ENCODE measurements around the gene PDZRN3.

Gene PDZRN3

DNA sequence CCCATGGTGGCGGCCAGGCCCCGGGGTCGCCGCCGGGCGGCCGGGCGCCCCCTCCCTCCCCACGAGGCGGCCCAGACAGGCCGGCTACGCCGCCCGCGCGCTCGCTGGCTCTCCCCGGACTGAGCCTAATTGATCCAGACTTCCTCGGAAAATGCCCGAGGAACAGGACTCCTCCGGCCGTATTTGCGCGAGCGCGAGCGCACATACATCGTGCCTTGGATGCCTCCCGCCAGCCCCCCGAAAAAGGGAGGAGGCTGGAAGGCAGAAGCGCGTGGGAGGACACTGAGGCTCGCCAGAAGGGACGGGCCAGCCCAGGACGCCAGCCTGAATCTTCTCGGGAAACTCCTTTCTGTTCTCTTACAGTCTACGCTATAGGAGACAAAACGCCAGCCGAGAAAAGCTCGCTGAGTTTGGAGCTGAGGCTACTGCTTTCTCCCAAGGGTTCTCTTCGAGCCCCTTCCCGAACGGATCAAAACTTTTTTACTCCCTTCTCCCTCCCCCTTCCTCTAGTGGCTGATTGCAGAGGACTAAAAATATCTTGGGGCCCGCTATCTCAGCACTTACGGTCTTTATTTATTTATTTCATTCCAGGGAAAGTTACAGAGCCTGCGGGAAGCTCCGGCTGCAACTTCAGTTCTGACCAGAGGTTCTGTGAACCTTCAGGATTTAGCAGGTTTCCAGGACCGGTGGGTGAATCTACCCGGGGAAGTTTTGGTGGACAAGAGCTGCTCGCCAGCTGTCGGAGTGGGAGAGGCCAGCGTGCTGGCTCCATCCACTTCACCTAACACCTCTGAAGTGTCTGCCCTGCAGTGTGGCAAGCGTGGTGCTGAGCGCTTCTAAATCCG is at the start of gene PDZRN3:
TSS of gene PDZRN3 (minus strand) at position 121 of the 845 bp plus-strand sequence.
- no peak for DNase-seq (ENCODE audit: low spot score)

DNA sequence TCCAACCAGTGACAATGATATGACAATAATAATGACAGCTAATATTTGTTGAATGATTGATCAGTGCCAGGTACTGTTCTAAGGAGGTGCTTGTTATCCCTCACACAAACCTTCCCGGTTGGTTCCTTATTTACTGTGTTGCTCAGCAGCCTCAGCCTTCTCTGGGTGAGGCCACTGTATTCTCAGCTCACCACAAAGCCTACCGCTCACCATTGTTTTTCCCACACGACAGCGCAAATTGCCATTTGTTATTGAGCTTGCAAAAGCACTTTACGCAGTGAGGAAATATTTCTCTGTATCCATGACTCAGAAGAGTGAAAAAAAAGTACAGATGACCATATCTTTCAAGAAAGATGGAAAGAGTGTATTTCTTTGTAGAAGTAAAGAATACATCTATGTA is 49.5 kb upstream of the PDZRN3 start:
- no peak for DNase-seq (ENCODE audit: low spot score)

DNA sequence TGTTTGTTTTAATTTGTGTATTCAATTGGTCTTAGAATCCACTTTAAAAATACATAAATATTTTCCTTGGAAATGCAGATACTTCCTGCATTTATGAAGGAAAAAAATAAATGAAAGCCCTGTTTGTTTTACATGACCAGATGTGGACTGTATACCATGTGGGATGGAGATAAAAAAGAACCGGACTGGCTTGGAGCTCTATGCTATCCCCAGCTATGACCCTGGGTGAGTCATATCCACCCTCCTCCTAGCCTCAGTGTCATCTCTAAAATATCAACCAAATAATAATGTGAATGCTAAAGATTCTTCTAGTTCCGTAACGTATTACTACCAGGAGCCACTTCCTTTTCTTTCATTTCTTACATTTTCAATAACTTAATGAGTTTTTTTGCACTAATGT is 44.5 kb upstream of the PDZRN3 start:
- DNase-seq (ENCODE audit: low spot score) = no peak

DNA sequence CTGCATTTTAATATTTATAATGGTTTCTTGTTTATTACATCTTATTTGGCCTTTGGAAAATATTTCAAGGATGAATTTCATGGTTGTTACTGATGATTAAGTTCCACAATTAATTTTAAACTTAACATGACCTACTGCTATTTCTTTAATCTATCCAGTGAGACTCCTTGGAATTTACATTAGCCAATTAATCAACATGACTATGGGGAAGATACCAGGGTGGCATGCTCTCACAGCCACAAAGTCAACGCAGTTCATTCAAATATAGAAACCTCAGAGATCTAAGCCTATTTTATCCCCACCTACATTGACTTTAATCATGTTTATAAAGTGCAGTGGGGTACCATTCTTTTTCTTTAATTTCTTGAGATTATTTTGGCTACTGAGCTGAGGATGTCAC is 43.6 kb upstream of the PDZRN3 start:
- no peak for DNase-seq (ENCODE audit: low spot score)

DNA sequence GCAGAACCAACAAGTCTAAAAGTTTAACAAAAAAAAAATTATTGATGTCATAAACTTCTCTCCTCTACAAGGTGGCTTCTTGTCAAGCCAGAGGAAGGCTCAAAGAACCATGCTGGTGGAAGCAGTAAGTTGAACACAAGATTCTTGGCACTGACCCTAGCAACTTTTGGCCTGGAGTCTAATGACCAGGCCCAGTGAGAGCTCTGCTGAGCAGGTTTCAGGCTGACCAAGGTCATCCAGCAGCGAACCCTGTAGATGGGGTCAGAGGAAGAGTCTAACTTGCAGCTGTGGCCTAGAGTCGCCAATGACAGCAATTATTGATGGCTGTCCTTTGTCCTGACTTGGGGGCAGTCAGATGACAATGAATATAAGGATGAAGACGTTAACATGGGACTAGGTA is 43.1 kb upstream of the PDZRN3 start:
- DNase-seq (ENCODE audit: low spot score) = no peak

DNA sequence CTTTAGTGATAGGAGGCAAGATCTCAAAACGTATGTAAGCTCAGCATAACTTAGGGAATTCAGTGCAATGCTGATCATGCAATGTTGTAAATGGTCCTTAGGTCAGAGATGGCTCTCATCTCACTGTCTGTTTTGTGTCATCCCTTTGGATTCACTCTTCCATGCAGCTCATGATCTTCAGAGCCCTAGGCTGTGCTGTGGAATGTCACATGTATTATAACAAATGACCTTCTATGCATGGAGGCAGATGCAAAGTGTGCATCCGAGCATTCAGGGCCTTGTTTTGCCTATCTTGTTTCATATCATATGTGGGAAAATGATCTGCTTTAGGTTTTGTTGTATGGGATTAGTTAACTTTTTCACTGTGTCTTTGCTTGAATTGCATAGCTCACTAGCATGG is 40.5 kb upstream of the PDZRN3 start:
- no peak for DNase-seq (ENCODE audit: low spot score)

DNA sequence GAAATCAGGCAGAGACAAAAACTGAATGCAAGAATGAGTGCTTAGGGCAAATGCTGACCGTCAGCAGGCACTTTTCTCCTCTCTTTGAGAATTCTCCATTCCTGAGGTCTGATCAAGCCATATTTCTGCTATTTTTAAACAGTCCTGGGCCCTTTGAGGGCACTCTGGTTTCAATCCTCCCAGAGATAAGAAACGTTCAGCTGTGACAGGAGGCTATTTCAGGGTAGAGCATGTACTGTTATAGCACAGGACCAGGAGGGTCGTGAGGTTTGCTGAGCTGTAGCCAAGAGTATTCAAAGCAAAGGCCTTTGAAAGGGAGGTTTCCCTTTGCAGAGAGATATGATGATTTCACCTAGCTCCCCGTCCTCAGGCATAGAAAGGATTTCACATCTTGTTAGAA is 39.6 kb upstream of the PDZRN3 start:
- no peak for DNase-seq (ENCODE audit: low spot score)

DNA sequence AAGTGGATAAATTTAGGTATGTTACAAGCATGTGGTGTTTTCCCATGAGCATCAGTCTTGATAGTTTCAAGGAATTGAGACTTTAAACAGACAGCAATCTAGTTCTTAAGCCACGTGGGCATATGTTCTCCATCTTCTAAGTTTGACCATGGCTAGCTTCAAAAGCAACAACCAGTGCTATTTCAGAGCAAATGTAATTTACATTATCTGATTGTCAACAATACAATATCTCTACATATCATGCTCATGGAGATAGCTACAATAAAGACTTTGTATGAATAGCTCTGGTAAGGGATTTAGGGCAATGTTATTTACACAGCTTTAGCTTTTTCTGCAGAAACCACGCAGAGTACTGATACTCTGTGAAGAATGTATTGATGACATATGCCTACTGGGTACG is 38.8 kb upstream of the PDZRN3 start:
- no peak for DNase-seq (ENCODE audit: low spot score)

DNA sequence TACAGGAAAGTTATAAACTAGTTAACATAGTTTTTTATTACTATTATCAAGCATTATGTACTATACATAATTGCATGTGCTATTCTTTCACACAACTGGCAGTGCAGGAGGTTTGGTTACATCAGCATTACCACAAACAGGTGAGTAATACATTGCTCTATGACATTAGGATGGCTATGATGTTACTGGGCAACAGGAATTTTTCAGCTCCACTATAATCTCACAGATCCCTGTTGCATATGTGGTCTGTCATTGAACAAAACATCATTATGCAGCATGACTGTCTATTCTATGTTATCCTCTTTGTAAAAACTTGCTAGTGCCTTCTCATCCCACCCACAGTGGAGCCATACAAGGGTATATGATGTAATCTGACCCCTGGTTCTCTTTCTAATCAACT is 36.5 kb upstream of the PDZRN3 start:
- no peak for DNase-seq (ENCODE audit: low spot score)

DNA sequence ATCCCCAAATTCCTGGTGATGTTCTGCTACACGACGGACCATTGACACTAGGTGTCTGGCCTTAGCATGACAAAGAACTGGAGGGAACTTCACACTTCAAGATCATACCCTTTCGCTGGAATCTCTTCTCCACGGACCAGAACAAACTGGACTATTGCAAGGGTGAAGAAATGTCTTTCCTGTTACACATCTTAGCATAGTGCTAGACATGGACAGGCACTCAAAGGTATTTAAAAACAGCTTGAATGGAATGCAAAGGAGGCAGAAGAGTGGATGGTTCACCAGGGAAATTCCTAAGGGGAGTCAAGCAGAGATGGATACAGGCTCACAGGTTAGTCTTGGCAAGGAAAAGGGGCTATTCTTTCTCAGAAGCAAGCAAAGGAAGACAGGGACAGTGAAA is 33.5 kb upstream of the PDZRN3 start:
- DNase-seq (ENCODE audit: low spot score) = no peak

DNA sequence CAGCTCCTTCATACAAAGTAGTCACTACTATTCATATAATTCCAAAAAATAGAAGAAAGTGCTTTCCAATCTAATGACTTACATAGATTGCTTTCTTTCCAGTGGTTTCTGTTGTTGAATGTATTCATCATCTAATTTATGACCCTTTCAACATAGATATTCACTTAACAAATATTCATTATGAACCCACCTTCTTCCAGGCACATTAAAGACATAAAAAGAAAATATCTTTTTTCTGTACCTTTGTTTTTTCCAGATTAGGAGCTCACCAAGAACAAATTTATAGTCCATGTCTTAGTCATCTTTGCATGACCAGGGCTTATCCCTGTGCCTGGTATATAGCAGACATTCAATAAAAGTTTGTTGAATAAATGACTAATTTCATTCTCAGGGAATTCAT is 32.4 kb upstream of the PDZRN3 start:
- no peak for DNase-seq (ENCODE audit: low spot score)

DNA sequence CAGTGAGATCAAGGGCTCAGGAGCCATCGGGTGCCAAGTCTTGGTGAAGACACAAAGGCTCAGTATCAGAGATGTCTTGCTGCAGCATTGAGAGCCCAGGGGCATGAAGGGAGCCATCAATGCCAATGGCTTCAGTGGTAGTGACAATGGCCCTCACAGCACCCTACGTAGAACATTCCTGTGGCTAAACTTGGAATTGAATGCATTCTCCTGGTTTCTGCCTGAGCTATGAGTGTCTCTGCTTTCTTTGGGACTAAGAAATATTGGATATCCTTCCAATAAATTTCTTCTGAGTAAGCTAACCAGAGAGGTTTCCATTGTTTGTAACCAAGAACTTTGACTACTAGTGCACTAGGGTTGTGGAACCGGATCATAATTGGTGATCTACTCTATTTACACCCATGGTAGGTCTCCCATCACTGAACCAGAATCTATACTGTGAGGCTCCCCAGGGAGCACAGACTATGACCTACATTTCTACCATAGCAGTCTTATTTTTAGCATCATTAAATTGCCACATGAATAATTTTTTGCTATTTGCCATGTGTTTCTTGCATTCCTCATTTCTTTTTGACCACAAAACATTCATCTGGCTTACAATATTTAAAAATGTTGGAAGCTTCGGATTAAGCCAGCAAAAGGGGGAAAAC is 31.6 kb upstream of the PDZRN3 start:
- DNase-seq (ENCODE audit: low spot score) = no peak

DNA sequence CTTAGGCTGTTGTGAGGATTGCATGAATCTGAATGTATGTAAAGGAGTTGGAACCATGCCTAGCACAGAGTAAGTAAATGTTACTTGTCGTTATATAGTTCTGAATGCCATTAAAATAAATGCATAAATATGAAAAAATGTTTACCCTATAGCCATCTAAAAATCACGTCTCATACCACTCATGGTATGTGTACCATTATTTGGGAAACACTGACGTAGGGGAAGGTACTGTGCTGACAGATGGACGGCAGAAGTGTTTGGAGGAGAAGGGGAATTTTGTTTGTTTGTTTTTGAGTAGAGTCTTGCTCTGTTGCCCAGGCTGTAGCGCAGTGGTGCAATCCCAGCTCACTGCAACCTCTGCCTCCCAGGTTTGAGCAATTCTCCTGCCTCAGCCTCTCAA is 30.5 kb upstream of the PDZRN3 start:
- no peak for DNase-seq (ENCODE audit: low spot score)

DNA sequence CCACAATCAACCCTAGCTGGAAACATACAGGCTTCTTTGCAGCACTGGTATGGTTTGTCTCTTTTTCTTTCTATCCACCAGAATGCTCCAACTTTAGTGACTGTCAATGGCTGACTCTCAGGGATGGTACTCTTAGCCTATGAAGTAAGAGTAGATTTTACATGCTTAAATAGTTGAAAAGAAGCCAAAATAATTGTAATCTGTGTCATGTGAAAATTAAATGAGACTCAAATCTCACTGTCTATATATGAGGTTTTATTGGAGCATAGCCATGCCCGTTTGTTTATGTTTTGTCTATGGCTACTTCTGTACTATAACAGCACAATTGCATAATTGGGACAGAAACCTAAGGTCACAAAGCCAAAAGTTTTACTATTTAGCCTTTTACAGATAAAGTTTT is 29.1 kb upstream of the PDZRN3 start:
- DNase-seq (ENCODE audit: low spot score) = no peak

DNA sequence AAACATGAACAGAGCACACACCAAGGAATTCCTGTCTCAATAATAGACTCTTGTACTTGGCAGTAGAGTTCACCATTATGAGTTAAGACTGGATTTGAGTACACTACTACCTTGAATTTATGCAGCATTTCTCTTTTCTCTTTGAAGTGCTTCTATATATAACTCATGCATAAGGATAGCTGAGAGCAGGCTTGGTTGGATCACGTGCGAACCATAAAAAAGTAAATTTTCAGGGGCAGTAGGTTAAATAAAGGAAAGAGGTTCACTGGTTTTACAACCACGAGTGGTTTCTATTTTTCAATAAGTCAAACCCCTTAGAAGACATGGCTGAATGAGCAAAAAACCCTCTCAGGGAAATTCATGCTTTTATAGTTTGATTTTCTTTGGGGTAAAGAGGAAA is 28.6 kb upstream of the PDZRN3 start:
- DNase-seq (ENCODE audit: low spot score) = no peak

DNA sequence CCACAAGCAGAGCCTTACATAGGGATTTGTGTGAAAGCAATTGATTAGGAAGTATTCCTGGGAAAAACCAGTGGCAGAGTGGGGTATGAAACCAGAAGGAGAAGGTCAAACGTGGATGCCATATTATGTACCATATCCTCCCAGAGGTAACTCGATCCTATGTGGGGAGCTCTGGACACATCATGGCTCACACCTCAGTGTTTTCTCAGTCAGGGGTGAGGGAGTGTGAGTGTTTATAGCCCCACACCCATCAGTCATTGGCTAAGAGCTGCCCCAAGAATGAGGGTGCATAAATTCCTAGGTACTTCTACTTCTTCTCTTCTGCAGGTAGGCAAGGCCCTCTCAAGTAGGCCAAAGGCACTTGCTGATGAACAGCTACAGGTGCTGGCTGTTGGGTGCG is 28.2 kb upstream of the PDZRN3 start:
- no peak for DNase-seq (ENCODE audit: low spot score)

DNA sequence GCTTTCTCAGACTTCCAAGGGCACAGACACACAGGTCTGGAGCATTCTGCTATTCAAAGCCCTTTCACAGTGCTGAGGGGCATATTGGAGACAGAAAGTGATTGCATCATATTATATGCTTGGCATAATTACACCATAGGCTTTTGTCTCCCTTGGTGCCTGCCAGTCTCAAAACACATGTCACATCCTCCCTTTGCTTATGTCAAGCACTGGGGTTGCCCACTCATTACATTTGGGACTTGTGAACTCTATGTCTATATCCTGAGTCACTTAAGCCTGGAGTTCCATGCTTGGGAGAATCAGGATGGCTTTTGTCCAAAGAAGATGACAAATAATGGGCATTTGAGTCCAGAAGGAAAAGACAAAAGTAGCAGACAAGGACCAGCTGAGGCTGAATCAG is 12.3 kb upstream of the PDZRN3 start:
- DNase-seq (ENCODE audit: low spot score) = no peak

DNA sequence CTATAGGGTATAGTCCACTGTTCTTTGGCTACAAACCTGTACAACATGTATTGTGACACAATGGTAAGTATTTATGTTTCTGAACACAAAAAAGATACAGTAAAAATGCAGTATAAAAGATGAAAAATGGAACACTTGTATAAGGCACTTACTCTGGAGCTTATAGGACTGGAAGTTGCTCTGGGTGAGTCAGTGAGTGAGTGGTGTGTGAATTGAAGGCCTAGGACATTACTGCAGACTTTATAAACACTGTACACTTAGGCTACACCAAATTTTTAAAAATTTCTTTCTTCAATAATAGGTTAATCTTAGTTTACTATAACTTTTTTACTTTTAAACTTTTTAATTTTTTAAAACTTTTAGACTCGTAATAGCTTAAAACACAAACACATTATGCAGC is 10.5 kb upstream of the PDZRN3 start:
- DNase-seq (ENCODE audit: low spot score) = no peak

DNA sequence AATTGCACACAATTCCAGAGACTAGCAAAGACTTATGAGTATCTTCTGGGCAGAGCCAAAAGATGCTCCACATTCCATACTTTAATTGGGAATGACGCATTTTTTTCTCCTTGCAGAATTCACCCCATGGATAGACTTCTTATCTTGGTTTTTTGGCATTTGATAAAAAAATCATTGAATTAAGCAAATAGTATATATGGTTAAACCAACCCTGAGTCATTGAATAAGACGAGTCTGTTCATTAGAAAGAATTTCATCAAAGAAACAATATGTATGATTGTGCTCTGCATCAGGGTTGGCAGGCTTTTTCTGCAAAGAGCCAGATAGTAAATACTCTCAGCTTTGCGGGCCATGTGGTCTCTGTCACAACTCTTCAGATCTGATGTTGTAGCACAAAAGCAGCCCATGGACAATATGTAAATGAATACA is 9.2 kb upstream of the PDZRN3 start:
- no peak for DNase-seq (ENCODE audit: low spot score)

DNA sequence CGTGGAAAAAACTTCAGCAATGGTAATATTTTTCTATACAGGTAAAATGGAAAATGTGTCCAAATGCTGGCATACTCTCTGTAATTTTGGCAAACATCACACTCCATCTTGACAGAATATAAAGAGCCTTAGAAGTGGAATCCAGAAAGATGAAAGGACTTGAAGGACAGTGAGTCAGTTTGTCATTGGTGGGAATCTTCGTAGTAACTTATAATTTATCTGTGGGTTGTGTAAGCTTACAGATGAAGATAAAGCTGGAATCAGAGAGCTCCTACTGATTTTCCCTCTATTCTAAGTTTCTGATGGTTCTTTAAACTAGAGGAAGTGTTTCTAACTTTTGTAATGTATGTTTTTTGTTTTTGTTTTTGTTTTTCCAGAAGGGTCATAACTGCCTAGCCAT is 8.7 kb upstream of the PDZRN3 start:
- DNase-seq (ENCODE audit: low spot score) = no peak

DNA sequence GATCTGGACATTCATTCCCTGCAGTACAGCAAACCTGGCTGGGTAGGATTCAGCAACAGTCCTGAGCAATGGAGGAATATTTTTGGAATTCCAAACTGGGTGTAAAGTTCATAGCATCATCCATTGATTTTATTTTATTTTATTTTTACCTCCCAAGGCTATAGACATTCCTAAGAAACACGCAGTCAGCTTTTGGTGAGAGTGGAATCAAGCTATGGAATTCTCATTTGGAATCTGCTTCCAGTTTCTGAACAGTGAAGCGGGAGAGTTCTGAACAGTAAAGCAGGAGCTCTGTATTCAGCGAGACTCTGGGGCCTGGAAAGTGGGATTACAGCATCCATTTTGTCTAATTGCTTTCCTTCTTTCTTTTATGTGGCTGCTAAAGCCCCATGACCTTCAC is 1.4 kb upstream of the PDZRN3 start:
- DNase-seq (ENCODE audit: low spot score) = no peak

DNA sequence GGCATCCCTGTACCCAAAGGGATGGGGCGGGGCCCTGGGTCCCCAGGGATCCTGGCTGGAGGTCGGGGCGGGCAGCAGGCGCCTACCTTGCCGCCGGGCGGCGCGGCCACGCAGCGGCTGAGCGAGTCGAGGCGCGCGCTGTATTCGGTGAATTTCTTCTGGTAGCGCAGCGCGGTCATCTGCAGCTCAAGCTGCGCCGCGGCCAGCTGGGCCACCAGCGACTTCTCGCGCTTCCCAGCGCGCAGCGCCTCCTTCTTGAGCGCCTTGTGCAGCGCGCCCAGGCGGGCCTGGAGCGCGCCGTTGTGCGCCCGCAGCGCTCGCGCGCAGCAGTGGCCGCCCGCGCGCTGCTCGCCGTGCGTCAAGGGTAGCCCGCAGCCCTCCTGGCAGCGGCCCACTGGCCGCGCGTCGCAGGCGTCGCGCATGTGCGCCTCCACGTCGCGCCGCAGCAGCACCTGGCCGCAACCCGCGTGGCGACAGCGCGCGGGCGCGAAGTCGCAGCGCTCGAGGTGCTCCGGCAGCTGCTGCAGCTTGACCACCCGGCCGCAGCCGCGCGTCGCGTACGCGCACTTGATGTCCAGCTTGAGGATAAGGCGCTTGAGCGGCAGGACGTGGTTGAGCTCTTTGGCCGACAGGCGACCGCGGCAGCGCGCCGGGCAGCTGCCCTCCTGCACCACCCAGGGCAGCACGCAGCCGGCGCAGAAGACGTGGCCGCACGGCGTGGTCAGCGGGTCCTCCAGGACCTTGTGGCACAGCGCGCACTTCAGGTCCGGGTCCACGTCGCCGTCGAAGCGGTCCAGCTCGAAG is 522 bp downstream of the PDZRN3 start:
- DNase-seq (ENCODE audit: low spot score) = no peak

DNA sequence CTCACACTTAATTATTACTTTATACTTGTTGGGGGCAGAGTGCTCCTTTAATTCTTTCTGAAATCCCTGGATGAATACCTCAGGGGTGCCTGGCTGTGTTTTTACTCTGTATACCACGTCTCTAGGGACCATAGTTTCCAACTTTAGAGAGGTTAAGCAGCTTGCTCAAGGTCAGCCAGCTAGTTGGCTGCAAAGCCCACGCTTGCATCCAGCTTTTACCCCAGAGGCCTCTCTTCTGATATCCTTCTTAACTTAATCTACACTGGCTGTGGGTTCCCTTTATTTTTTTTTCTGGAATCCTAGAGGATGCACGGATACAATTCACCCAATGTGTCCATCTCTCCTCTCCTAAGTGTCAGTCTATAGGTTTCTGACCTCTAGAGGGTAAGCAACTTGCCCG is 1.4 kb downstream of the PDZRN3 start:
- no peak for DNase-seq (ENCODE audit: low spot score)

All from CD4-positive, alpha-beta T cell treated with Interleukin-6 at 100 ng/mL for 8 hours (primary cell).